KMS-11 (cell line): Measurements from ENCODE around the gene C10orf95.

Experiments
- H2AFZ ChIP-seq: fragments of 200-600 bp; sonication (generic); 2 replicates; pipeline ENCODE4 v1.6.1; 2016; ENCODE audit warnings: antibody characterized with exemption, mixed run types, low read depth
- H3K27ac ChIP-seq: fragments of 200-600 bp; sonication (generic); 2 replicates; pipeline ENCODE4 v1.6.1; 2016; ENCODE audit warnings: mild to moderate bottlenecking, mixed run types
- H3K27me3 ChIP-seq: fragments of 200-600 bp; sonication (generic); 2 replicates; pipeline ENCODE4 v1.6.1; 2017; ENCODE audit warnings: mild to moderate bottlenecking, low read depth, mixed run types, moderate library complexity; ENCODE audit not compliant: insufficient read depth
- H3K36me3 ChIP-seq: fragments of 200-600 bp; sonication (generic); 2 replicates; pipeline ENCODE4 v1.6.1; 2017; ENCODE audit warnings: mild to moderate bottlenecking, mixed run types; ENCODE audit not compliant: insufficient read depth
- H3K4me1 ChIP-seq: fragments of 200-600 bp; sonication (generic); 2 replicates; pipeline ENCODE4 v1.6.1; 2016; ENCODE audit warnings: mild to moderate bottlenecking, low read depth, mixed run types; ENCODE audit not compliant: poor library complexity, severe bottlenecking
- H3K4me2 ChIP-seq: fragments of 200-600 bp; sonication (generic); 2 replicates; pipeline ENCODE4 v1.7.0; 2016; ENCODE audit warnings: mild to moderate bottlenecking, mixed run types
- H3K4me3 ChIP-seq: fragments of 200-600 bp; sonication (generic); IDR thresholded peaks from 2 replicates; pipeline ENCODE4 v1.6.1; 2017; ENCODE audit warnings: low read depth, low read length, mixed read lengths; ENCODE audit not compliant: insufficient read depth
- H3K79me2 ChIP-seq: fragments of 200-600 bp; sonication (generic); 2 replicates; pipeline ENCODE4 v1.6.1; 2016; ENCODE audit warnings: low read depth, mixed run types; ENCODE audit not compliant: insufficient read depth
- H3K9ac ChIP-seq: fragments of 200-600 bp; sonication (generic); 2 replicates; pipeline ENCODE4 v1.6.1; 2016; ENCODE audit warnings: mild to moderate bottlenecking, mixed run types
- H4K20me1 ChIP-seq: fragments of 200-600 bp; sonication (generic); 2 replicates; pipeline ENCODE4 v1.6.1; 2016; ENCODE audit warnings: mild to moderate bottlenecking, mixed run types; ENCODE audit not compliant: insufficient read depth
- TF ChIP-seq, protein P1 (sequence below): fragments of 200-600 bp; sonication (generic); conservative IDR thresholded peaks from 2 replicates; pipeline ENCODE4 v1.6.1; 2017; ENCODE audit warnings: low read depth, mild to moderate bottlenecking, antibody characterized with exemption, low read length, moderate library complexity, mixed read lengths

Gene C10orf95

DNA sequence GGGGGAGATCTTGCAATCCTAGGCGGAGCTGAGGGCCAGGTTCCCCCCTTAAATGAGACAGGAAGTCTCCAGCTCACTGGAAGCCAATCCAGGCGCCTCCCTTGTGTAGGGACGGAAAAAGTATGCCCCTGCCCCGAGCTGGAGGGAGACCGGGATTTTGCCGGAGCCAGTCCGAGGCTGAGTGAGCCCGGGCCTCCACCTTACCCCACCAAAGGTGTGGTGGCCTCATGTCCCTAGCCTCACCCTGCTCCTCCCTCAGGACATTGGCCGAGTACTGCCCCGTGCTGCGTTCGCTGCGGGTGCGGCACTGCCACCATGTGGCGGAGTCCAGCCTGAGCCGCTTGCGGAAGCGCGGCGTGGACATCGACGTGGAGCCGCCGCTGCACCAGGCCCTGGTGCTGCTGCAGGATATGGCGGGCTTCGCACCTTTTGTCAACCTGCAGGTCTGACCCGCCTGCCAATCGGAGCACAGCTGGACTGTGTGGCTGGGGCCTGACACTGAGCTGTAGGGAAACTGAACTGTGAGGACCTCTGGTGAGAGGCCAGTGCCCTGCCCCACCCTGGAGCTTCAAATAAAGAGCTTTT is 28.7 kb downstream of the C10orf95 start:
- H3K4me3 ChIP-seq: no peak overlapping the region
- TF ChIP-seq, protein P1, sequence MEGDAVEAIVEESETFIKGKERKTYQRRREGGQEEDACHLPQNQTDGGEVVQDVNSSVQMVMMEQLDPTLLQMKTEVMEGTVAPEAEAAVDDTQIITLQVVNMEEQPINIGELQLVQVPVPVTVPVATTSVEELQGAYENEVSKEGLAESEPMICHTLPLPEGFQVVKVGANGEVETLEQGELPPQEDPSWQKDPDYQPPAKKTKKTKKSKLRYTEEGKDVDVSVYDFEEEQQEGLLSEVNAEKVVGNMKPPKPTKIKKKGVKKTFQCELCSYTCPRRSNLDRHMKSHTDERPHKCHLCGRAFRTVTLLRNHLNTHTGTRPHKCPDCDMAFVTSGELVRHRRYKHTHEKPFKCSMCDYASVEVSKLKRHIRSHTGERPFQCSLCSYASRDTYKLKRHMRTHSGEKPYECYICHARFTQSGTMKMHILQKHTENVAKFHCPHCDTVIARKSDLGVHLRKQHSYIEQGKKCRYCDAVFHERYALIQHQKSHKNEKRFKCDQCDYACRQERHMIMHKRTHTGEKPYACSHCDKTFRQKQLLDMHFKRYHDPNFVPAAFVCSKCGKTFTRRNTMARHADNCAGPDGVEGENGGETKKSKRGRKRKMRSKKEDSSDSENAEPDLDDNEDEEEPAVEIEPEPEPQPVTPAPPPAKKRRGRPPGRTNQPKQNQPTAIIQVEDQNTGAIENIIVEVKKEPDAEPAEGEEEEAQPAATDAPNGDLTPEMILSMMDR: no peak

GRCh38 chr10:102421757-102422512 is 29.4 kb downstream of the C10orf95 start:
- Histone ChIP-seq H3K36me3 (no peaks in the 10 kb centered on the region), H4K20me1 (no peaks in the 10 kb centered on the region), H3K9ac (peak overlapping the region; percentile 53; the same call in 1 of the 2 replicates), H3K4me2 (peak overlapping the region; percentile 76), H2AFZ (peak overlapping the region; percentile 77), H3K27ac (no peak overlapping the region), H3K4me3 (peak overlapping the region; percentile 12), H3K27me3 (peaks cover 8% of the 10 kb centered on the region; the same call in 1 of the 2 replicates), H3K4me1 (peaks cover 17% of the 10 kb centered on the region), H3K79me2 (no peaks in the 10 kb centered on the region)
- TF ChIP-seq, protein P1: no peak

More for the DNA sequence above, 28.7 kb downstream of the C10orf95 start:
- Histone ChIP-seq H4K20me1 (no peaks in the 10 kb centered on the region), H3K79me2 (no peaks in the 10 kb centered on the region), H3K27me3 (peaks cover 8% of the 10 kb centered on the region; the same call in 1 of the 2 replicates), H3K27ac (no peak overlapping the region), H3K9ac (no peak overlapping the region), H2AFZ (no peak overlapping the region), H3K36me3 (no peaks in the 10 kb centered on the region), H3K4me1 (peaks cover 17% of the 10 kb centered on the region), H3K4me2 (peak overlapping the region; percentile 76)

- H3K4me3 ChIP-seq: peak overlapping the region; percentile 12
- peaks cover 17% of the 10 kb centered on the region for H3K4me1 ChIP-seq
- TF ChIP-seq, protein P1: no peak
- H3K9ac ChIP-seq: peak overlapping the region; percentile 53; the same call in 1 of the 2 replicates
- H2AFZ ChIP-seq: peak overlapping the region; percentile 77
- H4K20me1 ChIP-seq: no peaks in the 10 kb centered on the region
- H3K36me3 ChIP-seq: no peaks in the 10 kb centered on the region
- H3K4me2 ChIP-seq: peak overlapping the region; percentile 76
- H3K27me3 ChIP-seq: peaks cover 11% of the 10 kb centered on the region; the same call in 1 of the 2 replicates
- H3K79me2 ChIP-seq: no peaks in the 10 kb centered on the region
- no peak overlapping the region for H3K27ac ChIP-seq
These were observed 29.9 kb downstream of the C10orf95 start for GRCh38 chr10:102421507-102421756.

- Histone ChIP-seq H3K27me3 (peaks cover 17% of the 10 kb centered on the region), H3K9ac (peak within 1 kb of the TSS; percentile 53; the same call in 1 of the 2 replicates), H3K36me3 (no peaks in the 10 kb centered on the region), H3K4me1 (peaks cover 17% of the 10 kb centered on the region), H3K4me2 (peak within 1 kb of the TSS; percentile 87), H3K79me2 (no peaks in the 10 kb centered on the region), H3K4me3 (peak within 1 kb of the TSS; percentile 12), H2AFZ (peak within 1 kb of the TSS; percentile 77), H3K27ac (no peak within 1 kb of the TSS), H4K20me1 (no peaks in the 10 kb centered on the region)
- TF ChIP-seq, protein P1: no peak
These were observed 30.4 kb downstream of the C10orf95 start, which contains the start of gene FBXL15 for GRCh38 chr10:102420714-102421506. Gene FBXL15 (plus strand): TSS chr10:102420836. CDS start chr10:102421130, 294 bp downstream.
